B cell (primary cell): Measurements from ENCODE around the gene TSPO2. TPM values are rescaled to one million over a fixed set of nuclear protein-coding genes. Genes with fewer than 3 reads are reported as not detected.
"Not testable (repeated sequence)": the region's sequence is repeated elsewhere in the genome, so short reads cannot be mapped to it uniquely, and the experiment has no call there.

Experiments used
- ATAC-seq: fragments of 200-7000 bp; cut with Tn5 transposase; one replicate; pipeline ENCODE4 v1.10.0; 2021; ENCODE audit warnings: low read depth, mild to moderate bottlenecking, moderate number of reproducible peaks, moderate library complexity
- CTCF ChIA-PET: fragments of 350-600 bp; sonication (Branson Sonifier 250); formaldehyde crosslinking; loops from one replicate; lab custom pipeline; 2021; ENCODE audit warnings: antibody characterized with exemption, inconsistent platforms; lab: Charles Lee
- POLR2A ChIA-PET: fragments of 350-600 bp; sonication (Branson Sonifier 250); formaldehyde crosslinking; loops from one replicate; lab custom pipeline; 2021; ENCODE audit warnings: antibody characterized with exemption; lab: Charles Lee
- DNase-seq: peaks from one replicate; pipeline ENCODE4 v3.0.0; 2013
- H2AFZ ChIP-seq: 2 replicates; pipeline ENCODE4 v1.6.1; 2012; ENCODE audit warnings: mild to moderate bottlenecking, low read depth, low read length; ENCODE audit not compliant: insufficient read depth, poor library complexity, severe bottlenecking
- H3K27ac ChIP-seq, 2 donors: 1 replicate in 1 of 2; 2 replicates in 1 of 2; pipeline ENCODE4 v1.5.1; 2012 to 2013; ENCODE audit warnings: low read length in 2 of 2, mild to moderate bottlenecking in 2 of 2, moderate library complexity in 1 of 2
- H3K27me3 ChIP-seq, 4 experiments: fragments of 200-600 bp in 1 of 4; sonication (generic) in 1 of 4; replicated peaks in 1 of 4; 1 replicate in 2 of 4; 2 replicates in 2 of 4; pipeline versions ENCODE4 v1.6.1 to v1.7.0; 2013 to 2016; ENCODE audit warnings: low read length in 3 of 4, mild to moderate bottlenecking in 2 of 4, mixed read lengths in 1 of 4, moderate library complexity in 1 of 4; ENCODE audit not compliant: insufficient read depth in 4 of 4, control insufficient read depth in 3 of 4; ENCODE audit errors: control extremely low read depth in 1 of 4
- H3K36me3 ChIP-seq, 2 experiments: replicated peaks in 1 of 2; 1 replicate in 1 of 2; 2 replicates in 1 of 2; pipeline versions ENCODE4 v1.6.1 to v1.7.1; 2013; ENCODE audit warnings: low read length in 1 of 2; ENCODE audit not compliant: insufficient read depth in 2 of 2, control insufficient read depth in 1 of 2; ENCODE audit errors: control extremely low read depth in 1 of 2, extremely low read depth in 1 of 2
- H3K4me1 ChIP-seq, 2 donors: fragments of 200-600 bp in 1 of 2; sonication (generic) in 1 of 2; 1 replicate in 1 of 2; 2 replicates in 1 of 2; pipeline versions ENCODE4 v1.5.1 to v1.6.1; 2013 to 2017; ENCODE audit warnings: low read length in 2 of 2; ENCODE audit not compliant: control insufficient read depth in 2 of 2, insufficient read depth in 2 of 2
- H3K4me2 ChIP-seq: replicated peaks from 2 replicates; pipeline ENCODE3; 2012; ENCODE audit warnings: mild to moderate bottlenecking, low read depth, low read length; ENCODE audit not compliant: poor library complexity, severe bottlenecking
- H3K4me3 ChIP-seq, 5 experiments: fragments of 200-600 bp in 1 of 5; sonication (generic) in 1 of 5; 1 replicate in 3 of 5; 2 replicates in 2 of 5; pipeline versions ENCODE4 v1.5.1 to v1.7.0; 2011 to 2016; ENCODE audit warnings: low read length in 4 of 5, mild to moderate bottlenecking in 4 of 5, low read depth in 2 of 5, control low read depth in 1 of 5, moderate library complexity in 1 of 5; ENCODE audit not compliant: insufficient read depth in 1 of 5; ENCODE audit errors: control extremely low read depth in 1 of 5, extremely low read depth in 1 of 5
- H3K79me2 ChIP-seq: fragments of 200-600 bp; sonication (generic); one replicate; pipeline ENCODE4 v1.6.0; 2016; ENCODE audit warnings: low read length; ENCODE audit not compliant: control insufficient read depth, insufficient read depth
- H3K9ac ChIP-seq: fragments of 200-600 bp; sonication (generic); 2 replicates; pipeline ENCODE4 v1.6.1; 2017; ENCODE audit warnings: mild to moderate bottlenecking, low read length, moderate library complexity
- H3K9me3 ChIP-seq, 3 donors: one replicate each; pipeline versions ENCODE4 v1.6.1 to v1.7.1; 2013; ENCODE audit warnings: low read length in 2 of 3; ENCODE audit not compliant: control insufficient read depth in 2 of 3, insufficient read depth in 1 of 3; ENCODE audit errors: control extremely low read depth in 1 of 3
- H4K20me1 ChIP-seq: 2 replicates; pipeline ENCODE4 v1.6.0; 2012; ENCODE audit warnings: mild to moderate bottlenecking, low read length; ENCODE audit not compliant: insufficient read depth, control insufficient read depth, poor library complexity, severe bottlenecking
- H3K27ac Mint-ChIP-seq: one replicate; pipeline ENCODE4 v1.8.0; 2021; ENCODE audit warnings: mixed read lengths
- H3K27me3 Mint-ChIP-seq: one replicate; pipeline ENCODE4 v1.8.0; 2021; ENCODE audit warnings: mixed read lengths
- H3K4me1 Mint-ChIP-seq: one replicate; pipeline ENCODE4 v1.8.0; 2021; ENCODE audit warnings: mixed read lengths
- H3K4me3 Mint-ChIP-seq: one replicate; pipeline ENCODE4 v1.8.0; 2021; ENCODE audit warnings: mixed read lengths
- H3K9me3 Mint-ChIP-seq: one replicate; pipeline ENCODE4 v1.8.0; 2022; ENCODE audit warnings: mixed read lengths; ENCODE audit not compliant: insufficient read depth
- EZH2 ChIP-seq: IDR thresholded peaks from 2 replicates; pipeline ENCODE4 v1.6.1; 2012; ENCODE audit warnings: borderline replicate concordance, low read depth, mild to moderate bottlenecking, moderate library complexity, low read length; ENCODE audit not compliant: insufficient read depth, poor library complexity, severe bottlenecking
- WGBS: methylation state at CpG from one replicate; pipeline ENCODE4 v1.1.5; 2013; ENCODE audit warnings: missing lambda C conversion rate; ENCODE audit not compliant: insufficient coverage; 5-methylcytosine and 5-hydroxymethylcytosine counted together
- intact Hi-C: fragments of 100-400 bp; cut with micrococcal nuclease; formaldehyde crosslinking; loops from one replicate; pipeline ENCODE4 v1.10.0; 2022
- polyA plus RNA-seq: library from polyadenylated mRNA; depleted of rRNA; stranded (reverse); fragments of >200 nt; gene quantifications from 2 replicates; pipeline ENCODE4 v1.2.3, GENCODE V29; 2012
- total RNA-seq, 2 donors: library from RNA; stranded (reverse); fragments of 120-200 nt in 1 of 2; gene quantifications; 1 replicate in 1 of 2; 2 replicates in 1 of 2; pipeline versions ENCODE4 v1.2.3 to v1.2.4, GENCODE V29; 2013 to 2022
- TF ChIP-seq, protein P1 (sequence below): fragments of 200-600 bp; IDR thresholded peaks from one replicate; pipeline ENCODE4 v1.8.0; 2022; ENCODE audit warnings: antibody characterized with exemption, mild to moderate bottlenecking

The TSPO2 gene
- total and polyA plus RNA-seq, 2 donors (not counting 1 experiment from before 2014, with no cell fraction given), result not detected

DNA sequence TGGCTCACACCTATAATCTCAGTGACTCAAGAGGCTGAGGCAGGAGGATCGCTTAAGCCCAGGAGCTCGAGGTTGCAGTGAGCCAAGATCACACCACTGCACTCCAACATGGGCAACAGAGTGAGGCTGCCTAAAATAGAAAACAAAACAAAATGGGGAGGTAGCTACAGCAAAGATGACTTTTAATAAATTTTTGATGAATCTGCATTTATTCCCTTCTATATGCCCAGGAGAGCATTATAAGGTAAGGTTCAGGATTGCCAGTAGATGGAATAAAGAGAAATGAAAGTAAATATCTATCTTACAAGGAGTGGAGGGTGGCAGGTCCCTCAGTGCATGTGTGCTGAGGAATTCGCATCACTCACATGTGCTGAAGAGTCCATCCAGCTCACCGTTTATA lies 27.5 kb upstream of the TSPO2 start:
- H3K9me3 Mint-ChIP-seq, result no peaks in the 10 kb centered on the region
- intact Hi-C loops, result no loop called here
- Histone ChIP-seq H3K9ac (no peak overlapping the region), H3K36me3 (no peaks in the 10 kb centered on the region), H3K27ac (no peak overlapping the region), H4K20me1 (no peaks in the 10 kb centered on the region), H3K9me3 (peaks cover 0 to 8% (median 0%) of the 10 kb centered on the region in 3 donors), H3K4me1 (no peaks in the 10 kb centered on the region), H3K27me3 (peaks cover 0 to 3% (median 0%) of the 10 kb centered on the region in 4 experiments), H3K4me2 (no peak overlapping the region), H2AFZ (no peak overlapping the region), H3K4me3 (no peak overlapping the region), H3K79me2 (no peaks in the 10 kb centered on the region)
- H3K4me3 Mint-ChIP-seq, result no peak overlapping the region
- TF ChIP-seq, protein P1, sequence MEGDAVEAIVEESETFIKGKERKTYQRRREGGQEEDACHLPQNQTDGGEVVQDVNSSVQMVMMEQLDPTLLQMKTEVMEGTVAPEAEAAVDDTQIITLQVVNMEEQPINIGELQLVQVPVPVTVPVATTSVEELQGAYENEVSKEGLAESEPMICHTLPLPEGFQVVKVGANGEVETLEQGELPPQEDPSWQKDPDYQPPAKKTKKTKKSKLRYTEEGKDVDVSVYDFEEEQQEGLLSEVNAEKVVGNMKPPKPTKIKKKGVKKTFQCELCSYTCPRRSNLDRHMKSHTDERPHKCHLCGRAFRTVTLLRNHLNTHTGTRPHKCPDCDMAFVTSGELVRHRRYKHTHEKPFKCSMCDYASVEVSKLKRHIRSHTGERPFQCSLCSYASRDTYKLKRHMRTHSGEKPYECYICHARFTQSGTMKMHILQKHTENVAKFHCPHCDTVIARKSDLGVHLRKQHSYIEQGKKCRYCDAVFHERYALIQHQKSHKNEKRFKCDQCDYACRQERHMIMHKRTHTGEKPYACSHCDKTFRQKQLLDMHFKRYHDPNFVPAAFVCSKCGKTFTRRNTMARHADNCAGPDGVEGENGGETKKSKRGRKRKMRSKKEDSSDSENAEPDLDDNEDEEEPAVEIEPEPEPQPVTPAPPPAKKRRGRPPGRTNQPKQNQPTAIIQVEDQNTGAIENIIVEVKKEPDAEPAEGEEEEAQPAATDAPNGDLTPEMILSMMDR, result no peak
- TF ChIP-seq EZH2, result no peak
- no peak overlapping the region for H3K27ac Mint-ChIP-seq
- CTCF ChIA-PET, result interaction anchor here (1.1 to 1.4 kb wide), 2 partner anchors 16 to 25 kb away, joined by 3 read pairs; no protein-coding TSS in a partner anchor
- ATAC-seq (no peak), DNase-seq (no peak)
- 92% methylated on average over 2 of the region's 4 CpGs for WGBS
- peaks cover 14% of the 10 kb centered on the region for H3K27me3 Mint-ChIP-seq
- H3K4me1 Mint-ChIP-seq, result no peaks in the 10 kb centered on the region
- POLR2A ChIA-PET, result no interaction called here

DNA sequence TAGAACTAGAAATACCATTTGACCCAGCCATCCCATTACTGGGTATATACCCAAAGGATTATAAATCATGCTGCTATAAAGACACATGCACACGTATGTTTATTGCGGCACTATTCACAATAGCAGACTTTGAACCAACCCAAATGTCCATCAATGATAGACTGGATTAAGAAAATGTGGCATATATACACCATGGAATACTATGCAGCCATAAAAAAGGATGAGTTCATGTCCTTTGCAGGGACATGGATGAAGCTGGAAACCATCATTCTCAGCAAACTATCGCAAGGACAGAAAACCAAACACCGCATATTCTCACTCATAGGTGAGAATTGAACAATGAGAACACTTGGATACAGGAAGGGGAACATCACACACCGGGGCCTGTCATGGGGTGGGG lies 26.4 kb upstream of the TSPO2 start:
- H3K27ac Mint-ChIP-seq, ATAC-seq, H4K20me1 ChIP-seq, H3K27ac ChIP-seq, H2AFZ ChIP-seq, H3K27me3 Mint-ChIP-seq, H3K79me2 ChIP-seq, POLR2A ChIA-PET, H3K36me3 ChIP-seq, H3K27me3 ChIP-seq, H3K4me1 ChIP-seq, H3K9ac ChIP-seq, H3K9me3 Mint-ChIP-seq, H3K4me3 Mint-ChIP-seq, intact Hi-C loops, H3K4me1 Mint-ChIP-seq, H3K9me3 ChIP-seq, CTCF ChIA-PET, H3K4me2 ChIP-seq, H3K4me3 ChIP-seq, DNase-seq: not testable (repeated sequence)
- no CpG with 5 or more reads among the region's 5 CpGs for WGBS
